Brain pericyte (primary cell): Measurements from ENCODE around the gene TRPV3.
"Not testable (repeated sequence)": the region's sequence is repeated elsewhere in the genome, so short reads cannot be mapped to it uniquely, and the experiment has no call there.

Experiments used
- DNase-seq: peaks from one replicate; pipeline ENCODE4 v3.0.0-alpha.2; 2012; ENCODE audit warnings: low read depth, low spot score

Gene TRPV3

GRCh38 chr17:3573246-3574100, 15.9 kb upstream of the TRPV3 start:
- DNase-seq = no peak

DNA sequence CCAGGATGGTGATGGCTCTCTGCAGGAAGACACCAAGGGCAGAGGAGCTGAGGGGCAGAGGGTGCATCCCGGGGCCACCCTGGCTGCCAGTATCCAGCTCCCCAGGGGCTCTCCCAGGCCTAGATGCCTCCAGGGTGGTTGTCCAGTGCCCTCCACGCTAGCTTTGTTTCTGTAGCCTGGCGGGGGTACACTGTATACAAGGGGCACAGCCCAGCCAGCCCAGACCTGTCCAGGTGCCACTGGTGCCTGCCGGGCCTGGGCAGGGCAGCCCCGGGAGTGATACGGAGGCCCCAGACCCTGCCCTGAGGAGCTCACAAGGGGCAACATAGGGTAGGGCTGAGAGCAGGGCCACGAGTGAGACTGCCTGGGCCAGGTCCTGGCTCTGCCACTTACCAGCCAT, 14.6 kb upstream of the TRPV3 start:
- DNase-seq = no peak

GRCh38 chr17:3571043-3571900, 13.7 kb upstream of the TRPV3 start:
- no peak for DNase-seq

- no peak for DNase-seq
These were observed 12.0 kb upstream of the TRPV3 start for GRCh38 chr17:3569534-3570137.

DNA sequence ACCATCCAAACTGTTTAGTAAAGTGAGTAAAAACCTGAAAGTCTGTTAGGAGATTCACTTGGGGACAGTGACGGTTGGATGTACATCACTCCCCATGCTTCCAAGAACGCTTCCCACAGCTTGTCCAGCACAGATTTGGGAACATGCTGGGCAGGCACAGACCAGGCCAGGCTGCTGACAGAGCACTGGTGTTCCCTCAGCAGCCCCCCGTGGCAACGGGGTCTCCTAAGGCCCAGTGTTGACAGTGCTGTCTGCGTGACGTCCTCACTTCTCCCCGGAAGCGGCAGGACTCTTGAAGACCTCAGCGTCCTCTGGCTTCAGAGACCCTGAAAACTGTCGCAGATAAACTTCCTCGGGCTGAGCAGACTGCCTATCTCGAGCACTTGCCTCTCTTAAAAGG, 8.9 kb upstream of the TRPV3 start:
- no peak for DNase-seq

GRCh38 chr17:3565143-3565542, 7.5 kb upstream of the TRPV3 start:
- no peak for DNase-seq

GRCh38 chr17:3564241-3564640, 6.6 kb upstream of the TRPV3 start:
- DNase-seq = not testable (repeated sequence)

DNA sequence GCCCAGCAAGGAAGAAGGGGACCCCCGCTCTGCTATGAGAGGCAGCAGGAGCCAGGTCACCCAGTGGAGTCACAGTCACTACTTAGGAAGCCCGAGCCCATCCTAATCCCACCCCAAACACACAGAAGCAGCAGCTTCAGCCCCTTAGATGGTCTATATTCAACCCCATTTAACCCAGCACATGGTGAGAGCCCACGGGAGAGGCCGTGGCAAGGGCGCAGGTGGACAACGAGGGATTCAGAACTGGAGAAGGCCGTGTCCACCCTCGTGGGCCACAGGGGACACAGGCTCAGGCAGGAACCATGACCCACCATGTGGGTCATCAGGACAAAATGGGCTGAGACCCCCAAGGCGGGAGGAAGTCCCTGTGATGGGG, 1.6 kb upstream of the TRPV3 start:
- no peak for DNase-seq

GRCh38 chr17:3558603-3559269, 1.1 kb upstream of the TRPV3 start:
- DNase-seq = peak; percentile 31

GRCh38 chr17:3556916-3557767, 470 bp downstream of the TRPV3 start:
- DNase-seq = no peak

DNA sequence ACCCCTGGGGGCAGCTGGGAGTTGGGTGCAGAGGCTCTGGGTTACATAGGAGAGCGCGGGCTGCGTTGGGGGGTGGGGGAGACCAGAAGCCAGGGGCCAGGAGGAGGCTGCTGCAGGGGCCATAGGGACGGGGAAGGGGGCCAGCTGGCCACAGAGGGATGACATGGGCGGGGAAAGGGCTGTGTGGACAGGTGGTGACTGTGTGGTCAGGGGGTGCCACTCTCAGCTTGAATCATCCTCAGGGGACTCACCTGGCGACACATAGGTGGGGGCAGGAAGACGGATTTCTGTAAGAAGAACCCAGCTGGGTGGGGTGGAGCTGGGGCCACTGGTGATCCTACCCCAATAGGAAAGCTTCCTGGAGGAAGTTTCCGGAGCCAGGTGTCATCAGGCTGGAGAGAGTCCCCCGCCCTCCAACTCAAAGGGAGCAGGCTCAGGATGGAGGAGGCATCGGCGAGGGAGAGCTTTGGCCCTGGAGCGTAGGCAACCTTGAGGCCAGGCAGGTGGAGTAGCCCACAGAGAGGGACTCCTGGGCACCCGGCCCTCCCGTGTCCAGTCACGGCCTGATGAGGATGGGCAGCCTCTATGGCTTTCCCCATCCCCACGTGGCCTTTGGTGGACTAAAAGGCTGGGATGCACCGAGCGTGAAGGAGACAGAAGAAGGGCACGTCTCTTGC, 1.2 kb downstream of the TRPV3 start:
- no peak for DNase-seq

- DNase-seq = no peak
These were observed 2.3 kb downstream of the TRPV3 start for GRCh38 chr17:3555189-3555796.

DNA sequence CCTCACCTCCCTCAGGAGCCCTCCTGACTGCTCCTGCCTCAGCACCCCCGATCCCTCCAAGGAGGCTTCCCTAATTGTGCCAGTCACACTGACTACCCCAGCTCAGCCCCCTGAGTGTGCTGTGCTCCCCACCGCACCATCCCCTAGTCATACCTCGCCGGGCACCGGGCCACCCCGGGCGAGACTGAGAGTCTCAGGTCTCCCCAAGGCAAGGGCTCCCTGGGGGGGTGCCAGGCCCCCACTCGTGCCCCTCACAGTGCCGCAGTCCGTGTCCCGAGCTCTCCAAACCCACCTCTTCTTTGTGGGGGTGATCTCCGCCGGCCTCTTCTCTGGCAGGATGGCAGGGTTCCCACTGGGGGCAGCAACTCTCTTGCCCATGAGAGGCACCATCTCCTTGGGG, 3.2 kb downstream of the TRPV3 start:
- DNase-seq = no peak

- DNase-seq = no peak
These were observed 3.9 kb downstream of the TRPV3 start for GRCh38 chr17:3553419-3554401.

- DNase-seq = no peak
These were observed 4.7 kb downstream of the TRPV3 start for GRCh38 chr17:3552916-3553315.

DNA sequence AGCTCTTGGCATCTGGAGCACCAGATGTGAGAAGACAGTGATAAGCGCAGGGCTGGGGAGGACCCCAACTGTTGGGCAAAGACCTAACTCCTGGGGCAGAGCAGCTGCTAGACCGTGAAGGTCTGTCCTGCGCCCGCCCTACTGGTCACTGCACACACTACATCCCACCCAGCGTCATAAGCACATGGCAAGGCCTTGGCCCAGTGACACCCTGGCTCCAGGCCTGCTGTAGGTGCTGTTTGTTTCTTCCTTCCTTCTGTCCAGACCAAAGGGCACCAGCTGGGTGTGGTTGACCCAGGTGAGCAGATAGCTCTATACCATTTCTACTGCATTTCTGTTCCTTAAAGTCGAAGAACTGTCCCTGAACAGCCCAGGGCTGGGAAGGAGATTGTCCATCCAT, 6.4 kb downstream of the TRPV3 start:
- no peak for DNase-seq

DNA sequence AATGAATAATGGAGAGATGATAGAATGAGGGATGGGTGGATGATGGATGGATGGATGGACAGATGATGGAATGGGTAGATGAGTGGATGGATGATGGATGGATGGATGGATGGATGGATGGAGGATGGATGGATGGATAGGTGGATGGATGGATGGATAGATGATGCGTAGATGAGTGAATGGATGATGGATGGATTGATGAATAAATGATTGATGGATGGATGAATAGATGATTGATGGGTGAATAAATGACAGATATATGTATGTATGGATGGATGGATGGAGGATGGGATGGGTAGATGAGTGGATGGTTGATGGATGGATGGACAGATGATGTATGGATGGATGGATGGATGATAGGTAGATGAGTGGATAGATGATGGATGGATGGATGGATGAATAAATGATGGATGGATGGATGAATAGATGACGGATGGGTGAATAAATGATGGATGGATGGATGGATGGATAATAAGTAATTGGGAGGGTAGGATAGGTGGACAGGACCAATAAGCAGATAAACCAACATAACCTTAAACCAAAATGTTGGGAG, 7.9 kb downstream of the TRPV3 start:
- no peak for DNase-seq

- no peak for DNase-seq
These were observed 10.0 kb downstream of the TRPV3 start for GRCh38 chr17:3547628-3548027.
